GM19467 (cell line): ENCODE data around the gene ADGRL4.
A peak's percentile ranks its signal among the peaks of the same experiment; 100 is the strongest.
"Not testable (repeated sequence)": the region's sequence is repeated elsewhere in the genome, so short reads cannot be mapped to it uniquely, and the experiment has no call there.

Source experiments
- ATAC-seq: cut with Tn5 transposase; IDR thresholded peaks from one replicate; pipeline ENCODE4 v1.9.1; 2021; ENCODE audit warnings: mild to moderate bottlenecking, moderate library complexity; ENCODE audit not compliant: unreplicated experiment

Gene ADGRL4

GRCh38 chr1:79006564-79006963 is at the start of gene ADGRL4:
Gene ADGRL4, minus strand, starts transcription at chr1:79006730. Its CDS starts 76 bp downstream, at chr1:79006654.
- no peak for ATAC-seq

DNA sequence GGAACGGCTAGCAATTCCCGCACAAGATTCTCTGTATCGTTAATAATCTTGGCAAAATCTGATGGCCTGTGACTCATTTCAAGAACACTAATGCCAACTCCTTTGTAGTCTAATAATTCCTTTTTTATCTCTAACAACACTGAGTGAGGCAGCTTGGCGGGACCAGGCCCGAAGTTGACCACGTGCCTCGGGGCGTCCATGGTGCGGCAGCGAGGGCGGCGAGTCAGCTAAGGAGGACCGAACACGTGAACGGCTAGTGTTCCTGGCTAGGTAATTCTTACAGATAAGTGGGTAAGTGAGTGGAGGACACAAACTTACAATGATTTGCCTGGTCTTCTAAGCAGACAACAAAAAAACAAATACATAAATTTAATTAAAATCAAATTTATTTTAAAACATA is 49.3 kb upstream of the ADGRL4 start:
- ATAC-seq, result no peak

GRCh38 chr1:79052829-79053449 is 46.4 kb upstream of the ADGRL4 start:
- peak; percentile 98 for ATAC-seq

DNA sequence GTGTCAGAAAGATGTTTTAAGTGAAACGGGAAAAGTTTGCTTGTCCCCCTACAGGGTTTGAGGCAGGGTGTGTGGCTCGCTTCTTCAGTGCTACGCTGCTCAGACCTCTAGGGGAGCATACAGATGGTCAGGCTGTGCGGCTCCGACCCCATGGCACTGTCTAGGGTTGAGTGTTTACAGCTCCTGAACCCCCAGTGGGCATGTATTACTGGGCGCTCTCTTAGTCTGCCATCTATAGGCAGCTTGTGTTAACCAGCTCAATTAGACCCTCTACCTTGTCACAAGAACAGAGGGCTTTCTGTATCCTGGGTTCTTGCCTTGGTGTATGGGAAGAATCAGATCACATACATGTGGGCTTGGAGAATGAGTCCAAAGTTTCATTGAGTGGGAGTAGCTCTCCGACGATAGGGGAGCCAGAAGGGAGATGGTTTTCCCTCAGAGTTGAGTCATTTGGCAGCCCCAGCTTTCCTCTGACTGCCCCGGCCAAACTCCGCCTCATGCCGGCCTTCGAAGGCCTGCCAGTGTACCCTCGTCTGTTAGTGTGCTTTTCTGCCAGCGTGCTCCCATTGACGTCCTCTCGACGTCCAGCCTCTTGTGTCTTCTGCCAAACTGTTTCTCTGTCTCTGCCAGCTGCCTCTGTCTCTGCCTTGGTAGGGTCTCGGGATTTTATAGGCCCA is 38.6 kb upstream of the ADGRL4 start:
- ATAC-seq, result no peak

GRCh38 chr1:79043506-79043905 is 37.0 kb upstream of the ADGRL4 start:
- no peak for ATAC-seq

DNA sequence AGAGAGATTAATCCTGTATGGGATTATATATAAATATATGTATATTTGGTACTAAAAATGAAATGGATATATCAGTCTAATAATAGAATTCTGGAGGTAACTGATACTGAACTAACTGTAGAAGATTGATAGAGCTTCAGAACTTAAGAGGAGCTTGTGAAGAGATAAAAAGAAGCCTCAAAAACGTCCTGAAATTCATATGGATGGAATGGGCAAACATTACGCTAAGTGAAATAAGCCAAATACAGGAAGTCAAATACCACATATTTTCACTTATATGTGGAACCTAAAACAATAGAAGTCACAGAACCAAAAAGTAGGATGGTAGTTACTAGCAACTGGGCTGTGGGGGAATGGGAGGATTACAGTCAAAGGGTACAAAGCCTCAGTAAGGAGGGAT is 36.0 kb upstream of the ADGRL4 start:
- no peak for ATAC-seq

DNA sequence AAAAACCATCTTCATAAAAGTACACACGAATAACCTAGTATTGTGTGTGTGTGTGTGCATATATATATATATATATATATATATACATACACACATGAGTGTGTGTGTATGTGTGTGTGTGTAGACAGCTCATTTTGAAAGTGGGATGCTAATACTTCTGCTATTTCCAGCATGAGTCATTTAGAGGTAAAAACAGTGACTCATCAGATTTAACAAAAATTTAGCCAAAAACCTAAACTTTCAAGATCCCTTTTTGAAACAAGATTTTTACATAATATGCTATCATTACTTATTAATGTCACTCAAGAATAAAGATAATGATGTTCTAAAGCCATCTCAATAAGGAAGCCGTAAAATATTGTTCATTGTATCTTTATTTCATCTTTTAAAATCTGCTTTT is 35.6 kb upstream of the ADGRL4 start:
- peak; percentile 43 for ATAC-seq

- ATAC-seq, result no peak
These were observed 35.1 kb upstream of the ADGRL4 start for GRCh38 chr1:79041666-79042065.

DNA sequence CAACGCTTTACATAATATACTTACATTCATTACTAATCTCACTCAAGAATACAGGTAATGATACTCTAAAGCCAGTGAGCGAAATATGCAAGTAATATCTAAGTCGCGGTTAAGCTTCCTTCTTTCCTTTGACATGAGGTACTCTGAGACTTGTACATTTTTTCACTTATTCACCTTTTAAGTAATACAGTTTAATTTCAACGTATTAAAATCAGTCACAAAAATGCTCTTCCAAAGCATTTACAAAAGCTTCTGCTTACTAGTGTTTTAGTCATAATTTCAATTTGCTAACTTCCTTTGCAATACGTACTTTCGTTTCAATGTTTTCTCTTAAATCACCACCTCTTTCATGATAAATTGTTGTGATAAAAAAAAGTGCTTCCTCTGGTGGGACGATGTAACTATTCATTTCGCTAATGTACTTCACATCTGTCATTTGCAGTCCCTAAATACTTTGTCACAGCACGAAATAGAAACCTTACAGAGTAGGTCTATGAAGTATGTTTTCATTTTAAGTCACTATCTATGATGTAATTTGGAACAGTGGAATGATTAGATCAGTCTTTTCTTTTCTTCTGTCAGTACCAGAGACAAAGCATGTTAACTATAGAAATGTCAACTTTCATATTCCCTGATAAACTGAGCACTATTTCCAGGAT is 34.0 kb upstream of the ADGRL4 start:
- ATAC-seq, result peak; percentile 84

DNA sequence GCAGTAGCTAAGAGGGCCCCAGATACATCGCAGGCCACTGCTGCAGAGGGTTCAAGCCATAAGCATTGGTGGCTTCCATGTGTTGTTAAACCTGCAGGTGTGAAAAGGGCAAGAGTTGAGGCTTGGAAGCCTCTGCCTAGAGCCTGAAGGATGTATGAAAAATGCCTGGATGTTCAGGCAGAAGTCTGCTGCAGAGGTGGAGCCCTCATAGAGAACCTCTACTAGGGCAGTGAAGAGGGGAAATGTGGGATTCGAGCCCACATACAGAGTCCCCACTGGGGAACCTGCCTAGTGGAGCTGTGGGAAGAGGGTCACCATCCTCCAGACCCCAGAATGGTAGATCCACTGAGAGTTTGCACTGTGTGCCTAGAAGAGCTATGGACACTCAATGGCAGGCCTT is 30.6 kb upstream of the ADGRL4 start:
- no peak for ATAC-seq

DNA sequence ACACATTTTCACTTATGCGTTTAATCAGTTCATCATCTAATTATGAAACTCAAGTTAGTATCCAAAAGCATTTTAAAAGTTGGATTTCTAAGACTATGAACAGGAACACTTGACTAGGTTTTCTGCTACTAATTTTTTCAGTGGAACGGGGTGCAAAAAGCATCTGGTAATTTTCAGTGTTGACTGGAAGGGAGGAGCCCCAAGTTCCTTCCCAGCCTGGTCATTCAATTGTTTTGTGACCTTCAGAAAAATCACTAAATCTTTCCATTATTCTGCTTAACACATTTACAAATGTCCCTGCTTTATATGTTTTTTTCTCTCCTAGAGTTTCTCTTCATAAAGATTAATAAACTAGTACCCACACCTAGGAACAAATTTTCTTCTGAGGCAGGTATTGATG is 6.0 kb upstream of the ADGRL4 start:
- ATAC-seq, result no peak

DNA sequence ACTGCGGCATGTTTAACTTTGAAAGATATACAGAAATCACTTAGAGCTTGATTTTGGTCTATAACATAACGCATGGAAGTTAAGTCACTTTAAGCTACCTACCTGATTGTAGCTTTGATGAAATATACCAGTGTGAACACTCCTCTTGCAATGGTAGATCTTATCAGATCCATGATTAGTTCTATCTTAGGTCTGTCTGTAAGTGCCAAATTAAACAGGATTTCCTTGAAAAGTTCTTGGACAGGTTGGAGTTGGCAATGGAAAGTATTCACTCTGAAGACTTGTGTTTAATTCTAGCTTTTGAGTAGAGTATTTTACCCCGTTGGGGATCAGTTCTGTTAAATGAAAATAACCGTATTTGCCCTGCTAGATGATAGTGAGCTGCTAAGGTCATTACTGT is 4.1 kb upstream of the ADGRL4 start:
- no peak for ATAC-seq

- ATAC-seq, result no peak
These were observed 585 bp downstream of the ADGRL4 start for GRCh38 chr1:79005945-79006344.

DNA sequence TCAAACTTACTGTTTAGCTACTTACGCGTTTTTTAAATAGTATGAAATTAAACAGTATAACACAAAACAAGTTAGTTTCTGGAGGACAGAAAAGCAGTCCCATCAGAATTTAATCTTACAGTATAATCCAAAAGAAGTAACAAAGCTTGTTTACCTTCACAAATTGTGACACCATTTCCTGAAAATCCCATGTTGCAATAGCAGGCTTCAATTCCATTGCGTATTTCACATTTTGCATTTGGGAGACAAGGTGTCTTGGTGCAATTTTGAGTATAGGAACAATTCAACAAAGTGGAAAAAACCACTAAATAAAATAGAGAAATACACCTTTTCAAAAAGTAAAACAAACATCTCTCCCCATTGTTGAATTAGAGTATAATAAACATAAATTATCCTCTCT is 1.6 kb downstream of the ADGRL4 start:
- ATAC-seq, result no peak

DNA sequence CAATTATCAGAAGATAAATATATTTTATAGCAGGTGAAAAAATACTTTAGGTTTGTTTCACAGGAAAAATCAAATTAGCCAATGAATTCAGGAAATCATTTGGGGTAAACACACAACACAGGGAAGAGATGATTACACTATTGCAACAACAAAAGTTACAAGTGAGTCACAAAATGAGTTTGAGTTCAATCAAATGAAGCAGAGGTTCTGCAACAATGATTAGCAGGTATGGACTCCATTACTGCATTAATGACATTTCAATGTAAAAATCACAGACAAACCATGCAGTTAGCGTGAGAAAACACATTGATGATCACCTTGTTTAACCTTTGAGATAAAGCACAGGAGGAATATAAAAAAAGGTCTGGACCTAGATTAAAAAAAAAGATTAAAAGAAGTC is 9.7 kb downstream of the ADGRL4 start:
- no peak for ATAC-seq

GRCh38 chr1:78987042-78987441 is 19.5 kb downstream of the ADGRL4 start:
- ATAC-seq, result no peak

GRCh38 chr1:78980511-78980910 is 26.0 kb downstream of the ADGRL4 start:
- ATAC-seq, result no peak

GRCh38 chr1:78972723-78973122 is 33.8 kb downstream of the ADGRL4 start:
- ATAC-seq, result no peak

DNA sequence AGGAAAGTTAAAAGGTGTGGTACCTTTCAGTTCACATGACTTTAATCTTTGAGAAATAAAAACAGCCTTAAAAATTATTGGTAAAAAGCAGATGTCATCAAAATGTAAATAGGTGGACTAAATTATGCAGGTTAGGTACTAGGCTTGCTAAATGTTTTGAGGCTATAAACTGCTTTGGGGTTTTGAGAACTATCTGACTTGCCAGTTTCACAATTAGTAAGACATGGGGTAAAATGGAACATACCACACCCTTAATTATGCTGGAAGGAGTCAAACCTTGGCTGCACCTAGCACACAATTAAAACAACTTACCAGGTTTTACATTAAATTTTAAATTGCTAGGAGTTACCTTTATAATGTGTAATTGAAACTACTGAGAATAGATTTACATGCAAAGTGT is 39.4 kb downstream of the ADGRL4 start:
- not testable (repeated sequence) for ATAC-seq

DNA sequence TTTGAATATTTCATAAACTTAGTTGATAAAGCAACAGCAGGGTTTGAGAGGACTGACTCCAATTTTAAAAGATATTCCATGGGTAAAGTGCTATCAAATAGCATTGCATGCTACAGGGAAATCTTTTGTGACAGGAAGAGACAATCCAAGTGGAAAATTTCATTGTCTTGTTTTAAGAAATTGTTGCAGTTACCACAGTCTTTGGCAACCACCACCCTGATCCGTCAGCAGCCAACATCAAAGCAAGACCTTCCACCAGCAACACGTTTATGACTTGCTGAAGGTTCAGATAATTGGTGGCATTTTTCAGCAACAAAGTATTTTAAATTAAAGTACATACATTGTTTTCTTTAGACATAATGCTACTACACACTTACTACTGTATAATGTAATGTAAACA is 47.8 kb downstream of the ADGRL4 start:
- no peak for ATAC-seq

DNA sequence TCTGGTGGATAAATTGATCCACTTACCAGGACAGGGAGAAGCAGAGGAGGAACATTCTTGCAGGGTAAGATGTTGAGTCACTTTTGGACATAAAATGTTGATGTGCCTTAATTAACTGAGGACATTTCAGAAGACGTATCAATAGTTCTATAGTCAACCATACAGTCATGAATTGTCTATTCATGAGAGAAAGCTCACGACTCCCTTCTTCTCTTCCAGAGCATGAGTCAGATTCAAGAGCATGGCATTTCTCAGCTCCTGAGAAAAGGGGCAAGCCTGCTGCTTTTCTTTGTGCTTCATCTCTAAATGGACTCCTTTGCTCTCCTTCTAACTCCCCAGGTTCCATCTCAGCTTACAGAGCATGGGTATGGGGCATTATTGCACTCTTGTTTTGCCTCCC is 55.7 kb downstream of the ADGRL4 start:
- no peak for ATAC-seq

DNA sequence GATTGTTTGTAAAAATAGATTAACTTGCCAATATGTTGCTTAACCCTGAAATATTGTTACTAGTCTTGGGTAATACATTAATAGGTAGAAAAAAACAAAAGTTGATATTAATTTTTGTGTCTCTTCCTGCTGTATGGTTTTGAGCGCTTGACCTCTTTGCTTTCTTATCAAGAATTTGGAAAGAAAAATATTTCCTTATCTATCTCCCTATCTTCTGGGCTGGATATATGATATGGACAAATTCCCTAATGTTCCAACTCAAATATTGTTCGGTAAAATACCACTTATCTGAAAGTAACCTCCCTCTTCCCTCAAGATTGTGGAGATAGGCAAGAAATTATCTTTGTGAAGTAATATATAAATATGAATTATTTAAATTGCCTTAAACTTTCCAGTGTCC is 57.3 kb downstream of the ADGRL4 start:
- ATAC-seq, result no peak
